PC-3 (cell line): ENCODE measurements around the gene CRYL1. TPM values are rescaled to one million over a fixed set of nuclear protein-coding genes. Genes with fewer than 3 reads are reported as not detected.

ENCODE experiments used
- ATAC-seq: fragments of 200-7000 bp; cut with Tn5 transposase; 2 replicates; pipeline ENCODE4 v1.9.1; 2020; ENCODE audit warnings: mild to moderate bottlenecking, moderate library complexity
- BruUV-seq: library from RNA; stranded (reverse); fragments of 400-500 nt; replicated peaks from 2 replicates; lab custom pipeline; 2021; lab: Mats Ljungman, UMichigan
- CTCF ChIA-PET: fragments of 300-600 bp; sonication (Branson Sonifier 250); formaldehyde crosslinking; loops from one replicate; lab custom pipeline; 2022; ENCODE audit warnings: antibody characterized with exemption; lab: Charles Lee
- POLR2A ChIA-PET: fragments of 300-600 bp; sonication (Branson Sonifier 250); formaldehyde crosslinking; loops from one replicate; lab custom pipeline; 2022; ENCODE audit warnings: antibody characterized with exemption; ENCODE audit not compliant: unreplicated experiment; lab: Charles Lee
- DNase-seq: peaks from one replicate; pipeline ENCODE4 v3.0.0-alpha.2; 2015
- H2AFZ ChIP-seq: fragments of 300-600 bp; sonication (generic); 2 replicates; pipeline ENCODE4 v1.6.0; 2016; ENCODE audit warnings: antibody characterized with exemption, low read length
- H3F3A ChIP-seq: fragments of 300-600 bp; sonication (generic); one replicate; pipeline ENCODE4 v1.6.0; 2017; ENCODE audit warnings: antibody characterized with exemption, low read length, control low read depth, mild to moderate bottlenecking; ENCODE audit not compliant: unreplicated experiment
- H3K27ac ChIP-seq: fragments of 300-600 bp; sonication (generic); 2 replicates; pipeline ENCODE4 v1.5.1; 2016; ENCODE audit warnings: mild to moderate bottlenecking, low read length
- H3K27me3 ChIP-seq: fragments of 300-600 bp; sonication (generic); 2 replicates; pipeline ENCODE4 v1.6.1; 2016; ENCODE audit warnings: low read length, mixed read lengths
- H3K36me3 ChIP-seq: fragments of 300-600 bp; sonication (generic); 2 replicates; pipeline ENCODE4 v1.6.1; 2016; ENCODE audit warnings: low read depth, mixed run types, low read length, mixed read lengths
- H3K4me1 ChIP-seq: fragments of 300-600 bp; sonication (generic); 2 replicates; pipeline ENCODE4 v1.5.1; 2016; ENCODE audit warnings: low read length; ENCODE audit not compliant: insufficient read depth
- H3K4me2 ChIP-seq: fragments of 300-600 bp; sonication (generic); 2 replicates; pipeline ENCODE4 v1.6.0; 2016; ENCODE audit warnings: low read length
- H3K4me3 ChIP-seq: fragments of 300-600 bp; sonication (generic); 2 replicates; pipeline ENCODE4 v1.5.1; 2016; ENCODE audit warnings: mild to moderate bottlenecking, low read length, mixed read lengths
- H3K79me2 ChIP-seq: fragments of 300-600 bp; sonication (generic); 2 replicates; pipeline ENCODE4 v1.6.1; 2017; ENCODE audit warnings: low read length, mixed read lengths
- H3K9ac ChIP-seq: fragments of 300-600 bp; sonication (generic); 2 replicates; pipeline ENCODE4 v1.6.0; 2016; ENCODE audit warnings: mild to moderate bottlenecking, low read length
- H3K9me2 ChIP-seq: fragments of 300-600 bp; sonication (generic); replicated peaks from 2 replicates; pipeline ENCODE4 v1.6.1; 2016; ENCODE audit warnings: mixed run types, low read length, mixed read lengths
- H3K9me3 ChIP-seq: fragments of 300-600 bp; sonication (generic); 2 replicates; pipeline ENCODE4 v1.6.1; 2016; ENCODE audit warnings: low read length, mixed read lengths
- H4K20me1 ChIP-seq: fragments of 300-600 bp; sonication (generic); 2 replicates; pipeline ENCODE4 v1.6.1; 2016; ENCODE audit warnings: low read length, mixed read lengths
- EZH2 ChIP-seq: fragments of 300-600 bp; sonication (generic); IDR thresholded peaks from one replicate; pipeline ENCODE4 v1.6.1; 2017; ENCODE audit warnings: antibody characterized with exemption, mild to moderate bottlenecking, low read length; ENCODE audit not compliant: unreplicated experiment
- EZH2phosphoT487 ChIP-seq: fragments of 300-600 bp; sonication (generic); IDR thresholded peaks from 2 replicates; pipeline ENCODE4 v1.6.1; 2018; ENCODE audit warnings: mild to moderate bottlenecking, antibody characterized with exemption, low read length, borderline replicate concordance
- intact Hi-C: fragments of 100-400 bp; cut with micrococcal nuclease; formaldehyde crosslinking; loops from 2 replicates; pipeline ENCODE4 v1.9.0; 2023
- total RNA-seq: library from RNA; depleted of rRNA; stranded (reverse); fragments of >200 nt; gene quantifications from 2 replicates; pipeline ENCODE4 v1.2.3, GENCODE V29; 2014
- TF ChIP-seq, protein P1 (sequence below): fragments of 300-600 bp; sonication (generic); conservative IDR thresholded peaks from 2 replicates; pipeline ENCODE4 v1.5.1; 2017; ENCODE audit warnings: antibody characterized with exemption, low read depth, mild to moderate bottlenecking, low read length

Gene CRYL1
- total RNA-seq, 1 experiment from 2014 or later, result 20.8 TPM

- Histone ChIP-seq H3K9ac (peak overlapping the region; percentile 27), H3K9me2 (no peaks in the 10 kb centered on the region), H3K4me2 (peak overlapping the region; percentile 50), H3K4me3 (no peak overlapping the region), H3K79me2 (no peaks in the 10 kb centered on the region), H3K4me1 (peaks cover 45% of the 10 kb centered on the region), H3K36me3 (no peaks in the 10 kb centered on the region), H2AFZ (peak overlapping the region; percentile 66; the same call in 1 of the 2 replicates), H3F3A (peaks cover 6% of the 10 kb centered on the region), H3K27ac (peak overlapping the region; percentile 94), H3K27me3 (no peaks in the 10 kb centered on the region), H4K20me1 (no peaks in the 10 kb centered on the region), H3K9me3 (no peaks in the 10 kb centered on the region)
- intact Hi-C loops, result loop anchor here (1.0 kb wide), 2 partner anchors 28 to 33 kb away; no protein-coding TSS in a partner anchor
- ATAC-seq (no peak; the same call in 1 of the 2 replicates), DNase-seq (no peak)
- no peak for TF ChIP-seq EZH2phosphoT487
- no peak for TF ChIP-seq EZH2
- TF ChIP-seq, protein P1, sequence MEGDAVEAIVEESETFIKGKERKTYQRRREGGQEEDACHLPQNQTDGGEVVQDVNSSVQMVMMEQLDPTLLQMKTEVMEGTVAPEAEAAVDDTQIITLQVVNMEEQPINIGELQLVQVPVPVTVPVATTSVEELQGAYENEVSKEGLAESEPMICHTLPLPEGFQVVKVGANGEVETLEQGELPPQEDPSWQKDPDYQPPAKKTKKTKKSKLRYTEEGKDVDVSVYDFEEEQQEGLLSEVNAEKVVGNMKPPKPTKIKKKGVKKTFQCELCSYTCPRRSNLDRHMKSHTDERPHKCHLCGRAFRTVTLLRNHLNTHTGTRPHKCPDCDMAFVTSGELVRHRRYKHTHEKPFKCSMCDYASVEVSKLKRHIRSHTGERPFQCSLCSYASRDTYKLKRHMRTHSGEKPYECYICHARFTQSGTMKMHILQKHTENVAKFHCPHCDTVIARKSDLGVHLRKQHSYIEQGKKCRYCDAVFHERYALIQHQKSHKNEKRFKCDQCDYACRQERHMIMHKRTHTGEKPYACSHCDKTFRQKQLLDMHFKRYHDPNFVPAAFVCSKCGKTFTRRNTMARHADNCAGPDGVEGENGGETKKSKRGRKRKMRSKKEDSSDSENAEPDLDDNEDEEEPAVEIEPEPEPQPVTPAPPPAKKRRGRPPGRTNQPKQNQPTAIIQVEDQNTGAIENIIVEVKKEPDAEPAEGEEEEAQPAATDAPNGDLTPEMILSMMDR, result no peak
- POLR2A ChIA-PET, result no interaction called here
- BruUV-seq, result no TSS peak
- CTCF ChIA-PET, result no interaction called here
Observed at GRCh38 chr13:20387006-20387405, 138.7 kb downstream of the CRYL1 start.

DNA sequence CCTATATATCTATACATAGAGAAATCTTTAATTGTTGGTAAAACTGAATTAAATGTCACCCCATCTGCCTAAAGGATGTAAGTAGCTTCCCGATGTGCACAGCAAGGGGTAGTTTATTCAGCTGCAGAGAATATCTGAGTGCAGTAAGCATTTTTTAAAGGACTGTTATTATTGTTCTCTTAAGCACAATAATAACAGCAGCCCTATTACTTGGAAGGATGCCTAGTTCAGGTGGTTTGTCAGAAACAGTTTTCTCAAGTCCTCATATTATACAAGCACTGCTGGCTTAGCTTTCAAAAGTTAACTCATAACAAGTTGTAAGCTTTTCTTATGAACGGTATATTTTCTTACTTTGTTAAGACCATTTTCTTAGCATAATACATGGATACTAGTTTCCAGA is 142.6 kb downstream of the CRYL1 start:
- ChIA-PET POLR2A (no interaction called here), CTCF (interaction anchor here (0.5 kb wide), 1 partner anchor 12 kb away, joined by 3 read pairs; no protein-coding TSS in a partner anchor)
- Histone ChIP-seq H3K27me3 (no peaks in the 10 kb centered on the region), H3K9ac (no peak overlapping the region), H3F3A (peaks cover 4% of the 10 kb centered on the region), H3K4me2 (no peak overlapping the region), H3K9me3 (no peaks in the 10 kb centered on the region), H3K9me2 (no peaks in the 10 kb centered on the region), H3K79me2 (no peaks in the 10 kb centered on the region), H3K36me3 (no peaks in the 10 kb centered on the region), H3K4me1 (peaks cover 44% of the 10 kb centered on the region), H2AFZ (no peak overlapping the region), H3K27ac (no peak overlapping the region), H3K4me3 (no peak overlapping the region), H4K20me1 (no peaks in the 10 kb centered on the region)
- intact Hi-C loops, result no loop called here
- TF ChIP-seq EZH2 (no peak), EZH2phosphoT487 (no peak)
- TF ChIP-seq, protein P1, result no peak
- no peak for DNase-seq
- no peak for ATAC-seq
- no TSS peak for BruUV-seq

GRCh38 chr13:20381401-20381800 is 144.3 kb downstream of the CRYL1 start:
- intact Hi-C loops, result no loop called here
- Histone ChIP-seq H2AFZ (no peak overlapping the region), H3F3A (no peaks in the 10 kb centered on the region), H3K4me2 (no peak overlapping the region), H3K36me3 (no peaks in the 10 kb centered on the region), H3K4me3 (no peak overlapping the region), H3K9me3 (no peaks in the 10 kb centered on the region), H3K27me3 (no peaks in the 10 kb centered on the region), H3K9ac (no peak overlapping the region), H3K4me1 (peaks cover 28% of the 10 kb centered on the region), H3K79me2 (no peaks in the 10 kb centered on the region), H3K27ac (no peak overlapping the region), H3K9me2 (no peaks in the 10 kb centered on the region), H4K20me1 (no peaks in the 10 kb centered on the region)
- ATAC-seq (no peak), DNase-seq (no peak)
- ChIA-PET CTCF (no interaction called here), POLR2A (no interaction called here)
- TF ChIP-seq EZH2phosphoT487 (no peak), EZH2 (no peak)
- TF ChIP-seq, protein P1, result no peak
- BruUV-seq, result no TSS peak
